K562 (cell line): ENCODE data around the gene FNDC1. TPM values are rescaled to one million over a fixed set of nuclear protein-coding genes. Genes with fewer than 3 reads are reported as not detected.

Experiments used
- ATAC-seq: fragments of 200-7000 bp; cut with Tn5 transposase; 3 replicates; pipeline ENCODE4 v1.9.1; 2020; ENCODE audit warnings: moderate library complexity
- BruUV-seq: library from RNA; stranded (reverse); fragments of 400-500 nt; replicated peaks from 2 replicates; lab custom pipeline; 2021; lab: Mats Ljungman, UMichigan
- CTCF ChIA-PET: fragments of 300-600 bp; formaldehyde crosslinking; extraction: SDS; loops from one replicate; lab custom pipeline; 2021; ENCODE audit warnings: low intra/inter-chr PET ratio; lab: Yijun Ruan, JAX
- POLR2A ChIA-PET: fragments of 300-600, 350-650 bp; sonication (Branson Sonifier 250); formaldehyde crosslinking; extraction: SDS; loops from one replicate; lab custom pipeline; 2021; ENCODE audit warnings: antibody characterized with exemption, inconsistent platforms; lab: Yijun Ruan, JAX
- DNase-seq, 4 experiments: peaks; one replicate each; pipeline versions ENCODE4 v3.0.0 to v3.0.0-alpha.2; 2011 to 2018; ENCODE audit warnings: low spot score in 3 of 4, mixed read lengths in 3 of 4; ENCODE audit errors: extremely low read depth in 1 of 4
- FAIRE-seq: peaks from 2 replicates; lab custom pipeline; 2011; peaks lifted over from hg19 to GRCh38; lab: Jason Lieb, UNC
- H2AFZ ChIP-seq: 2 replicates; pipeline ENCODE4 v1.6.0; 2011; ENCODE audit warnings: low read depth, low read length, control low read depth, inconsistent platforms
- H3K27ac ChIP-seq: fragments of 200-600 bp; 3 replicates; pipeline ENCODE4 v1.8.0; 2011; ENCODE audit warnings: low read depth, mild to moderate bottlenecking, control low read depth, inconsistent platforms, low read length, moderate library complexity, mixed read lengths; ENCODE audit errors: extremely low read depth
- H3K27me3 ChIP-seq, 2 experiments: fragments of 300-600 bp in 1 of 2; 2 replicates in 1 of 2; 3 replicates in 1 of 2; pipeline versions ENCODE4 v1.6.0 to v1.8.0; 2011; ENCODE audit warnings: inconsistent platforms in 2 of 2, low read length in 2 of 2, mild to moderate bottlenecking in 1 of 2, mixed read lengths in 1 of 2, moderate library complexity in 1 of 2; ENCODE audit not compliant: control insufficient read depth in 2 of 2, insufficient read depth in 2 of 2
- H3K36me3 ChIP-seq: fragments of 300-600 bp; 3 replicates; pipeline ENCODE4 v1.8.0; 2011; ENCODE audit warnings: mild to moderate bottlenecking, low read length, inconsistent platforms; ENCODE audit not compliant: control insufficient read depth, insufficient read depth
- H3K4me1 ChIP-seq, 2 experiments: fragments of 200-600 bp in 1 of 2; replicated peaks in 1 of 2; 2 replicates in 1 of 2; 3 replicates in 1 of 2; pipeline versions ENCODE4 v1.5.1 to v1.8.0; 2011; ENCODE audit warnings: inconsistent platforms in 2 of 2, low read length in 2 of 2, mild to moderate bottlenecking in 1 of 2, mixed read lengths in 1 of 2, moderate library complexity in 1 of 2; ENCODE audit not compliant: control insufficient read depth in 2 of 2, insufficient read depth in 2 of 2
- H3K4me2 ChIP-seq: 2 replicates; pipeline ENCODE4 v1.6.1; 2011; ENCODE audit warnings: low read length, control low read depth, inconsistent platforms, mixed read lengths; ENCODE audit not compliant: insufficient read depth
- H3K4me3 ChIP-seq: fragments of 200-600 bp; sonication (generic), shearing (Covaris generic); 2 replicates; pipeline ENCODE4 v1.5.1; 2016; ENCODE audit warnings: control low read depth, inconsistent platforms
- H3K79me2 ChIP-seq: fragments of 200-600 bp; 3 replicates; pipeline ENCODE4 v1.8.0; 2011; ENCODE audit warnings: low read length, inconsistent platforms; ENCODE audit not compliant: control insufficient read depth, insufficient read depth
- H3K9ac ChIP-seq, 2 experiments: 2 replicates each; pipeline versions ENCODE4 v1.6.0 to v1.6.1; 2011; ENCODE audit warnings: low read depth in 2 of 2, low read length in 2 of 2, control low read depth in 1 of 2, inconsistent platforms in 1 of 2, mild to moderate bottlenecking in 1 of 2, mixed read lengths in 1 of 2; ENCODE audit not compliant: insufficient read depth in 1 of 2
- H3K9me1 ChIP-seq: one replicate; pipeline ENCODE4 v1.6.0; 2011; ENCODE audit warnings: inconsistent platforms, mild to moderate bottlenecking, low read length, moderate library complexity; ENCODE audit not compliant: control insufficient read depth, insufficient read depth
- H3K9me3 ChIP-seq: replicated peaks from 2 replicates; pipeline ENCODE4 v1.5.1; 2011; ENCODE audit warnings: low read depth, low read length, inconsistent platforms; ENCODE audit not compliant: control insufficient read depth, insufficient read depth
- H4K20me1 ChIP-seq: replicated peaks from 2 replicates; pipeline ENCODE4 v1.6.1; 2011; ENCODE audit warnings: low read length, inconsistent platforms, mixed read lengths; ENCODE audit not compliant: control insufficient read depth, insufficient read depth
- ETV5 ChIP-seq: sonication (generic); formaldehyde crosslinking; IDR thresholded peaks from 2 replicates; pipeline ENCODE4 v1.4.0; 2020; ENCODE audit warnings: low read depth, mild to moderate bottlenecking, missing genetic modification reagents
- NFXL1 ChIP-seq: fragments of 450-650 bp; formaldehyde crosslinking; IDR thresholded peaks from 2 replicates; pipeline ENCODE4 v1.4.0; 2021; ENCODE audit warnings: mild to moderate bottlenecking
- NR1H2 ChIP-seq: sonication (generic); formaldehyde crosslinking; IDR thresholded peaks from 2 replicates; pipeline ENCODE4 v1.4.0; 2020; ENCODE audit warnings: mild to moderate bottlenecking, missing genetic modification reagents
- PHF8 ChIP-seq: fragments of 200-600 bp; sonication (generic); IDR thresholded peaks from 2 replicates; pipeline ENCODE4 v1.6.1; 2012; ENCODE audit warnings: mixed run types, mild to moderate bottlenecking, inconsistent platforms, low read length, moderate library complexity, borderline replicate concordance
- POLR2A ChIP-seq: fragments of 450-650 bp; conservative IDR thresholded peaks from 2 replicates; pipeline ENCODE4 v1.6.1; 2016
- ZNF76 ChIP-seq: fragments of 250-450 bp; sonication (Bioruptor Pico); IDR thresholded peaks from 2 replicates; pipeline ENCODE4 v1.4.0; 2020; ENCODE audit warnings: mild to moderate bottlenecking, moderate library complexity, borderline replicate concordance
- WGBS: fragments of 100-300 bp; shearing (Covaris generic); methylation state at CpG from one replicate; pipeline ENCODE4 v1.1.6; 2016; ENCODE audit warnings: low coverage, mixed read lengths; ENCODE audit not compliant: insufficient coverage; ENCODE audit errors: missing lambda C conversion rate; 5-methylcytosine and 5-hydroxymethylcytosine counted together
- in situ Hi-C: fragments of 300-500 bp; cut with MboI; formaldehyde crosslinking; loops from 4 replicates; pipeline ENCODE4 v1.15.0; 2018; ENCODE audit warnings: inconsistent platforms, mixed read lengths
- intact Hi-C: fragments of 100-400 bp; cut with micrococcal nuclease; formaldehyde crosslinking; loops from 2 replicates; pipeline ENCODE4 v1.14.2; 2022
- polyA plus RNA-seq, 8 experiments: library from polyadenylated mRNA; depleted of rRNA in 4 of 8; stranded (reverse) in 5 of 8; unstranded in 3 of 8; fragments of >200 nt; fragmentation: Nextera tagmentation in 2 of 8; fragmentation: Illumina TruSeq in 1 of 8; extraction: Ambion mirVana in 2 of 8; extraction: Trizol in 1 of 8; gene quantifications; 2 replicates each; pipeline versions ENCODE4 v1.2.1 to v1.2.3, GENCODE V29; 2011 to 2014; ENCODE audit warnings: inconsistent platforms in 1 of 8, missing spikeins in 1 of 8
- total RNA-seq, 7 experiments: library from RNA; depleted of rRNA in 6 of 7; stranded (reverse); fragments of >200 nt in 6 of 7; fragmentation: Illumina TruSeq in 2 of 7; extraction: Trizol in 2 of 7; gene quantifications; 2 replicates each; pipeline versions ENCODE4 v1.2.1 to v1.2.3, GENCODE V29; 2011 to 2021; ENCODE audit warnings: low replicate concordance in 1 of 7
- TF ChIP-seq, protein P1 (sequence below): sonication (generic); formaldehyde crosslinking; IDR thresholded peaks from 2 replicates; pipeline ENCODE4 v1.8.1; 2022; ENCODE audit warnings: missing genetic modification reagents
- TF ChIP-seq, protein P2 (sequence below): sonication (generic); formaldehyde crosslinking; IDR thresholded peaks from 2 replicates; pipeline ENCODE4 v1.8.0; 2022; ENCODE audit warnings: mild to moderate bottlenecking, missing genetic modification reagents

FNDC1 gene
- total and polyA plus RNA-seq, 9 of the 15 experiments (the other 6 are each of a cell fraction or from before 2014, with no cell fraction given): not detected

DNA sequence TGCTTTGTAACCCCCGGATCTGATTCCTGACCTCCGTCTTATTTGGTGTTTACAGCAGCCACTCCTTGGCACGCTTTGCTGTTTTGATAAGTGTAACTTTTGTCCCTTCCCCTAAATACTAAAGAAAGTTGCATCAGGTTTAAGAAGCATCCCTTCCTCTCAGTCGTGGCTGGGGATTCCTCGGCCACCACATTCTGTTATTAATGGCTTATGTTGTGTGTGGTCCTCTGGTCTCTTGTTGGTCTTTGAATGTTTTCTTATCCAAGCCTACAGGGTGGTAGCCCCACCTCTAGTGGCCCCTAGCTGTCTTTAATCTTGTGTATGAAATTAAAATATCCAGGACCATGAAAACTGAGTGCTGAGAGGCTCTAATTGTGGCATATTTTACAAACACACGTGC lies 37.5 kb upstream of the FNDC1 start (continued):
- TF ChIP-seq, protein P1, sequence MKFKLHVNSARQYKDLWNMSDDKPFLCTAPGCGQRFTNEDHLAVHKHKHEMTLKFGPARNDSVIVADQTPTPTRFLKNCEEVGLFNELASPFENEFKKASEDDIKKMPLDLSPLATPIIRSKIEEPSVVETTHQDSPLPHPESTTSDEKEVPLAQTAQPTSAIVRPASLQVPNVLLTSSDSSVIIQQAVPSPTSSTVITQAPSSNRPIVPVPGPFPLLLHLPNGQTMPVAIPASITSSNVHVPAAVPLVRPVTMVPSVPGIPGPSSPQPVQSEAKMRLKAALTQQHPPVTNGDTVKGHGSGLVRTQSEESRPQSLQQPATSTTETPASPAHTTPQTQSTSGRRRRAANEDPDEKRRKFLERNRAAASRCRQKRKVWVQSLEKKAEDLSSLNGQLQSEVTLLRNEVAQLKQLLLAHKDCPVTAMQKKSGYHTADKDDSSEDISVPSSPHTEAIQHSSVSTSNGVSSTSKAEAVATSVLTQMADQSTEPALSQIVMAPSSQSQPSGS (CRISPR knock-in tag): no peak
- TF ChIP-seq ZNF76 (no peak), NR1H2 (CRISPR knock-in tag) (no peak), PHF8 (no peak), ETV5 (CRISPR knock-in tag) (no peak), NFXL1 (CRISPR knock-in tag) (no peak)
- TF ChIP-seq, protein P2, sequence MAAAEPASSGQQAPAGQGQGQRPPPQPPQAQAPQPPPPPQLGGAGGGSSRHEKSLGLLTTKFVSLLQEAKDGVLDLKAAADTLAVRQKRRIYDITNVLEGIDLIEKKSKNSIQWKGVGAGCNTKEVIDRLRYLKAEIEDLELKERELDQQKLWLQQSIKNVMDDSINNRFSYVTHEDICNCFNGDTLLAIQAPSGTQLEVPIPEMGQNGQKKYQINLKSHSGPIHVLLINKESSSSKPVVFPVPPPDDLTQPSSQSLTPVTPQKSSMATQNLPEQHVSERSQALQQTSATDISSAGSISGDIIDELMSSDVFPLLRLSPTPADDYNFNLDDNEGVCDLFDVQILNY (CRISPR knock-in tag): no peak

DNA sequence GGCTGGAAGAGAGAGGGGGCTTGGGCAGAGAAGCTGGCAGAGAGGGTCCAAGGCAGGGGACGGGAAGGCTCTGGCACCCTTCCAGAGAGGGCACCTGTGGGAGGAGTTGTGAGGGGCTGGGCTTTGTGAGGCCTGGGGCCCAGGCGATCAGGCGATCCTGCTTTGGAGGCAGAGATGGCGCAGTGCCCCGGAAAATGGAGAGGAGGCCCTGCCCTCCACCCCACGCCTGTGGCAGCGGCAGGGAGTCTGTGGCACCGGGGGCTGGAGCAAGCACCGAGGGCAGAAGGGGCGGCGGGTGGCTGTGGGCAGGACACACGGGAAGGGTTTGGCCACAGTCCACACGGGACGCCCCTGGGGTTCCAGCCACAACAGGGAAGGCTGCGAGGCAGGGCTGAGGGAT lies 36.5 kb upstream of the FNDC1 start:
- FAIRE-seq: no peak
- no peak for ATAC-seq
- H3K9me3 ChIP-seq: no peaks in the 10 kb centered on the region
- H3K27ac ChIP-seq: no peak overlapping the region
- intact Hi-C loops (loop anchor here (5.0 to 10.0 kb wide), 2 partner anchors 428 to 920 kb away; no protein-coding TSS in a partner anchor), in situ Hi-C loops (no loop called here)
- no TSS peak for BruUV-seq
- H3K4me1 ChIP-seq: peaks cover 0 to 10% of the 10 kb centered on the region in 2 experiments; a peak in 1 of 5 replicates
- CTCF ChIA-PET: no interaction called here
- H3K27me3 ChIP-seq: peaks cover 62 to 73% of the 10 kb centered on the region in 2 experiments
- no peak for DNase-seq
- H2AFZ ChIP-seq: no peak overlapping the region
- no peak overlapping the region for H3K9ac ChIP-seq
- no peak overlapping the region for H3K4me3 ChIP-seq
- H3K36me3 ChIP-seq: no peaks in the 10 kb centered on the region
- H4K20me1 ChIP-seq: no peaks in the 10 kb centered on the region
- no peak overlapping the region for H3K4me2 ChIP-seq
- POLR2A ChIA-PET: no interaction called here
- H3K79me2 ChIP-seq: no peaks in the 10 kb centered on the region
- WGBS: 2% methylated on average over 12 of the region's 15 CpGs
- TF ChIP-seq POLR2A: no peak
- no peaks in the 10 kb centered on the region for H3K9me1 ChIP-seq
